ENCODE results near the gene CTNNA3.

DNA sequence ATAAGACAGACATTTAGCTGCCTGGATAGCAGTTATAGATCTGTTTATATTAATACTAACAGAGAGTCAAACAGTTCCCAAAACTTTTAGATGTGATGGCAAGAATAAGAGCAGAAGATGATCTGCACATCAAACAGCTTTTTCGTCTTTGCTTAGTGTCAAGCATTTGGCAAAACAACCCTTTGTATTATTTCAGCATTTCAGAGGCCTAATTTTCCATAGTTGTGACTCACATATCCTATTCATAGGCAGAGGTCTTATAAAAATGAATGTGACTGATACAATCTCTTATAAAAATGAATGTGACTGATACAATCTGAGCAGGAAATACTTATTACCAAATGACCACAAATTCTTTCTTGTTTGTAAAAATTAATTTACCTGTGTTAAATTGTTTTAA lies 699.0 kb downstream of the CTNNA3 start:
- TF ChIP-seq, protein P1, sequence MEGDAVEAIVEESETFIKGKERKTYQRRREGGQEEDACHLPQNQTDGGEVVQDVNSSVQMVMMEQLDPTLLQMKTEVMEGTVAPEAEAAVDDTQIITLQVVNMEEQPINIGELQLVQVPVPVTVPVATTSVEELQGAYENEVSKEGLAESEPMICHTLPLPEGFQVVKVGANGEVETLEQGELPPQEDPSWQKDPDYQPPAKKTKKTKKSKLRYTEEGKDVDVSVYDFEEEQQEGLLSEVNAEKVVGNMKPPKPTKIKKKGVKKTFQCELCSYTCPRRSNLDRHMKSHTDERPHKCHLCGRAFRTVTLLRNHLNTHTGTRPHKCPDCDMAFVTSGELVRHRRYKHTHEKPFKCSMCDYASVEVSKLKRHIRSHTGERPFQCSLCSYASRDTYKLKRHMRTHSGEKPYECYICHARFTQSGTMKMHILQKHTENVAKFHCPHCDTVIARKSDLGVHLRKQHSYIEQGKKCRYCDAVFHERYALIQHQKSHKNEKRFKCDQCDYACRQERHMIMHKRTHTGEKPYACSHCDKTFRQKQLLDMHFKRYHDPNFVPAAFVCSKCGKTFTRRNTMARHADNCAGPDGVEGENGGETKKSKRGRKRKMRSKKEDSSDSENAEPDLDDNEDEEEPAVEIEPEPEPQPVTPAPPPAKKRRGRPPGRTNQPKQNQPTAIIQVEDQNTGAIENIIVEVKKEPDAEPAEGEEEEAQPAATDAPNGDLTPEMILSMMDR (IDR thresholded peaks at IDR 0.05; ENCODE audit: low read depth, low read length, poor library complexity, severe bottlenecking) = no peak
- no peak for TF ChIP-seq EZH2phosphoT487 (IDR thresholded peaks at IDR 0.05; ENCODE audit: borderline replicate concordance, low read length)

Measured in DOHH2 (cell line).